ENCODE results near the gene NCOA4.
"Not testable (repeated sequence)": the region's sequence is repeated elsewhere in the genome, so short reads cannot be mapped to it uniquely, and the experiment has no call there.

Gene NCOA4

DNA sequence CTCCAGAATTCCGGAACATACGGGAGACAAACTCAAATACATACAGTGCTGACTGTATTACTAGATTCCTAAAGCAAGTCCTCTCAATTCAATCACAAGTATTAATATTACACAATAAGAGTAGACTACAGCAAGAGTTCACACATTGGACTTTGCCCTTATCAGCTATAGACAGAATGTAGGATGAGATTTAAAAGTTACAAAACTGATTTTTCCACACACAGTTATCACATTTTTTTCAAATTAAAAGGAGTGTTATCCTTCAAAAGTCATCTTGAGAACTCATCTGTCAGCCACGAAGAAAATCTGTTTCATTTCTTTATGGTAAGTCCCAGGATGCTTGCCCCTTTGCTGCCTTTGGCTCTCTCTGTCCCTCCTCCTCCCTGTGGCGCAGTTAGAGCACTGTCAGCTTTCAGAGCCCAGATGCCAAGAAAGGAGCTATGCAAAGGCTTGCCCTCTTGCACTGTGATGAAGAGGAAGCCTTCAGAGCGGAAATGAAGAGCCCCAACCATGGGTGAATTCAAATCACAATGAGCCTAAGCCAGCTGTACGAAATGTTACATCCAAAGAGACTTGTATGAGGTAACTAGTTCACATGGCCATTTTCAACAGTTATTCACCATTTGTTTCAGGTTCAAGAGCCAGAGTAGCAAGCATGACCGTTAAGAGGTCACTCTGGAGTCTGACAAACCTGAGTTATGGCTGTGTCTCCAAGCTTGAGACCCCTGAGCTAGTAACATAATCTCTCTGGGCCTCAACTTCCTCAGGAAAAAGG lies 10.7 kb downstream of the NCOA4 start:
- no peak for DNase-seq (ENCODE audit: low read depth in 2 of 2)

DNA sequence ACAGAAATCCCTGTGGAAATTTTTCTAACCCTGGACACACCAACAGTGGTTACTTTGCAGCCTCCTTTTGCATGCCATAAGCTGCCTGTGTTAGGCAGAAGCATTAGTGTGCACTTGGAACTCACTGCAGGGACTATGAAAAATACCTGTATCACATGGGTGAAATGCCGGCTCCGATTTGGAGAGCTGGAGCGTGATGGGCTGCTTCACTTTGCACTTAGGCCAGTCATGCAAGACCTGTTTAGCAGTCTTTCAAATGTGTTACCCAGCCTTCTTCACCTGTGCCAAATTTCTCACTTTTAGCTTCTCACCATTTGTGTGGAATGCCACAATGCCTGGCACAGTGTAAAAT lies 11.3 kb downstream of the NCOA4 start:
- no peak for DNase-seq (ENCODE audit: low read depth in 2 of 2)

- DNase-seq (ENCODE audit: low read depth in 2 of 2), result no peak
These were observed 11.8 kb downstream of the NCOA4 start for GRCh38 chr10:46018453-46019176.

- no peak for DNase-seq (ENCODE audit: low read depth in 2 of 2)
These were observed 12.7 kb downstream of the NCOA4 start for GRCh38 chr10:46017733-46018132.

- DNase-seq (ENCODE audit: low read depth in 2 of 2), result no peak
These were observed 13.6 kb downstream of the NCOA4 start for GRCh38 chr10:46016811-46017210.

DNA sequence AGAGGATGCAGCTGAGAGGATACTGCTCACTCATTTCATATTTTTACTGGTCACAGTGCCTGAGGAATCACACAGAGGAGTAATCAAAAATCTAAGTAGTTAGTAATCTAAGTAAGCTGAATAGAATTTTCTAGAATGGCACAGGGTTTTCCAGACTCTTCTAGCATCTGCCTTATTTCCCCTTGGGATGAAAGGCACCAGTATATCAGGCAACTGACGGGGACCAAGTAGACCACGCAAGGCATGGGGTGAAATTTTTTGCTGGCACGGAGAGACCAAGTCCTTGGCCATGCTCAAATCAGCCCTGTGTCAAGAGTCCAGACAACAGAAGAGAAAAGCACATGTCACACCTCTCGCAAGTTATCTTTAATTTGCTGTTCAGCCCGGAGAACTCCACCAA lies 14.2 kb downstream of the NCOA4 start:
- no peak for DNase-seq (ENCODE audit: low read depth in 2 of 2)

GRCh38 chr10:46014683-46015405 lies 15.6 kb downstream of the NCOA4 start:
- no peak for DNase-seq (ENCODE audit: low read depth in 2 of 2)

DNA sequence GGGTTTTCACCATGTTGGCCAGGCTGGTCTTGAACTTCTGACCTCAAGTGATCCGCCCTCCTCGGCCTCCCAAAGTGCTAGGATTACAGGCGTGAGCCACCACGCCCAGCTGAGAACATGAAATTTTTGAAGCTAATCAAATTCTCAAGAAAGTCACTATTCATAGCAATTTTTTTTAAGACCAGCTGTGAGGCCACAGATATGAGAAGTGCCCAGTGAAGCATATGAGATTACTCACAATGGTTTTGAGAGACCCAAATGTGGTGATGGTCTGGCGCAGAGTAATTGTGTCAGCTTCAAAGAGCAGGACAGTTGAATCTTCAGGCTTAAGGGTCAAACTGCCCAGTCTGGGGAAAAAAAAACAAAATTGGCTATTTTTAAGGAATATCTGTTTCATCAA lies 16.2 kb downstream of the NCOA4 start:
- no peak for DNase-seq (ENCODE audit: low read depth in 2 of 2)

DNA sequence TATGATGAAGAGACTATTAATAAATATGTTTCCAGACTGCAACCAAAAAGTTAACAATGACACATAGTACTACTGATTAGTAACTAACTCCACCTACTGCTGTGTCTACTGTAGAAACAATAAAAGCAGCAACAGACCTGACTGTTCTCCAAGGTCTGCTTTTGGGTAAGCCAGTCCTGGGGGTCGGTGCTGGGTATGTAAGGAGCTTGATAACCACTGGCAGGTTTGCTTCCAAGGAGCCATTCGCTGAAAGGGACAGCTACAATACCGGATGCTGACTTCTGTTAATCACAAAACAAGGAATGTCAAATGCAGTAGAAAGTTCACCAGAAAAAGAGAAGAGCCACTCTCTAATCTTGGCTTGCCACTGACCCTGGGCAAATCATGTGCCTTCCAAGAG lies 17.7 kb downstream of the NCOA4 start:
- DNase-seq (ENCODE audit: low read depth in 2 of 2), result no peak

DNA sequence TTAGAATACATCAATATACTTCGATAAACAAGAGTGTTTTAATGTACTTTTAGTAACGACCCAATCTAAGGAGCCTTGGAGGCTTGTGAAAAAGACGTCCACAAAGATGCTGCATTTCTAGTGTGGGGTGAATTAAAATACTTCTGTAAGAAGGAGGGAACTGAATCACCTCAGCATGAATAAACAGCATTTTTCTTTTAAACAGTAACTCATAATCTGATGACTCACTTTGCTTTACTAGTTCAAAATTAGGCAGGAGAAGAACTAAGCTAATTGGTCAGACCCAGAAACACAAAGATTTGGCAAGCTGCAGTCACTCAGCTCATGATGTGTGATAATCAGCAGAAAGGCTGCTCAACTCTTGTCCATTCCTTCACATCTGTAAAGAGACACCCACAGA lies 24.2 kb downstream of the NCOA4 start:
- no peak for DNase-seq (ENCODE audit: low read depth in 2 of 2)

DNA sequence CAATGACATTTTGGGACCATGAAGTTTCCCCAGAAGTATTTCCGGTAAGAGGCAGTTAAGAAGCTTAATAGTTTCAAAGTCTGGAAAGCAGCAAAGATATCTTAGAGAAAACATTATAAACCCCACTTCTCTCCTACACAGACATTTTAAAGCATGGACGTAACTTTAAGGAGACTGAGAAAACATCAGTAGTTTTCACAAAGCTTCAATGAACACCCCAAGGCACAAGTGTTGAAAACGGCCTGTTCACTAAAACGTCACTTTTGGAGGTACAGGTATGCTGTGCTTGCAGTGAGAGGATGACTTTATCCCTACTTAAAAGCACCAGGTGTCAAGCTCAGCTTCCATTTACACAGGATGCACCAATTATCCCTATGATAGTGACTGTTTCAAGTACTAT lies 25.0 kb downstream of the NCOA4 start:
- DNase-seq (ENCODE audit: low read depth in 2 of 2), result no peak

DNA sequence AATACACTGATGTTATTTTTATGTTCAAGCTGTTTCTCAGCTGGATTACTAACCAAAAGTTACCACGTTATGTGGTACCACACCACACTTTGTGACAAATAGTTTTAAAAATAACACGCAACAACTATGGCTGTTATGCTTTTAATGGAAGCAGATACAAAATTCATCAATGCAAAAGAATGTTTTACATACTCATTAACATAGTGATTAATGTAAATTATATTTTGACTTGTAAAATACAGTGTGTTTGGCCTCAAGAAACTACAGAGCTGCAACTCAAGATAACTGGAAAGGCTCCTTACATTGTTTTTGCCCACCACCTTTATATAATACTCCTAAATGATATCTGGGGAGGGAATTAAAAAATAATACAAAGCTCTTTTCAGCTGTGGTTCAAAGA lies 25.5 kb downstream of the NCOA4 start:
- DNase-seq (ENCODE audit: low read depth in 2 of 2), result no peak

GRCh38 chr10:46002916-46003693 lies 27.3 kb downstream of the NCOA4 start:
- no peak for DNase-seq (ENCODE audit: low read depth in 2 of 2)

GRCh38 chr10:46002189-46002687 lies 28.2 kb downstream of the NCOA4 start:
- not testable (repeated sequence) for DNase-seq (ENCODE audit: low read depth in 2 of 2)

DNA sequence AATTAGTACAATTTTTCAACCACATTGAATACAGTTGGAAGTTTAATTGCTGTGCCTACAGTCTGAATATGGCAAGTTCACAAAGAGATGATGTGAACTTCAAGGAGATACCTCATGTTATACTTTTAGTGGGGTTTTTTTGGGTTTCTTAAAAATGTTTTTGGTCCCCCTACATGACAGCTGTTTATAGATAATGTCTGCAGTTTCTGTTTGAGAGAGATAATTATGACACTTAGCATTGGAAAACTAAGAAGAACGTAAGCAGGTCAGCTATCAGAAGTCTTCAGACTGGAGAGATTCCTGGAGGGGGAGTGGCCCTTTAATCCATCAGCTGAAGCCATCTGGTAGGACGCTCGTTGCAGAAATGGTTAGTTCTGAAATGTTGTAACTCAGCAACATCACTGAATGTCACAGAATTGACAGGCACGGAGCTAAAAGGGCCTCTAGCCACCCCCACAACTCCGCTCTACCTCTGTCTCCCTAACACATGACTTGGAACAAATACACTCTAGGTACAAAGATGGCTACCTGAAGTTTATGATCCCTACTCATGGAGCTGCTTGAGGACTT lies 29.2 kb downstream of the NCOA4 start:
- no peak for DNase-seq (ENCODE audit: low read depth in 2 of 2)

GRCh38 chr10:46000538-46000937 lies 29.9 kb downstream of the NCOA4 start:
- DNase-seq (ENCODE audit: low read depth in 2 of 2), result no peak

DNA sequence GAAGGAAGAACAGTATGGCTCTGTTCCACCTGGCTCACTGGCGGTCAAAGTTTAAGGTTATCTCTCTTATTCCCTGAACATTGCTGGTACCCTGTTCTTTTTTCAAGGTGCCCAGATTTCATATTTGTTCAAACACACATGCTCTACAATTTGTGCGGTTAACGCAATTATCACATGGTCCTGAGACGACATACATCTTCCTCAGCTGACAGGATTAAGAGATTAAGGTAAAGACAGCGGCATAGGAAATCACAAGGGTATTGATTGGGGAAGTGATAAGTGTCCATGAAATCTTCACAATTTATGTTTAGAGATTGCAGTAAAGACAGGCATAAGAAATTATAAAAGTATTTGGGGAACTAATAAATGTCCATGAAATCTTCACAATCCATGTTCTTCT lies 30.5 kb downstream of the NCOA4 start:
- DNase-seq (ENCODE audit: low read depth in 2 of 2), result not testable (repeated sequence)

DNA sequence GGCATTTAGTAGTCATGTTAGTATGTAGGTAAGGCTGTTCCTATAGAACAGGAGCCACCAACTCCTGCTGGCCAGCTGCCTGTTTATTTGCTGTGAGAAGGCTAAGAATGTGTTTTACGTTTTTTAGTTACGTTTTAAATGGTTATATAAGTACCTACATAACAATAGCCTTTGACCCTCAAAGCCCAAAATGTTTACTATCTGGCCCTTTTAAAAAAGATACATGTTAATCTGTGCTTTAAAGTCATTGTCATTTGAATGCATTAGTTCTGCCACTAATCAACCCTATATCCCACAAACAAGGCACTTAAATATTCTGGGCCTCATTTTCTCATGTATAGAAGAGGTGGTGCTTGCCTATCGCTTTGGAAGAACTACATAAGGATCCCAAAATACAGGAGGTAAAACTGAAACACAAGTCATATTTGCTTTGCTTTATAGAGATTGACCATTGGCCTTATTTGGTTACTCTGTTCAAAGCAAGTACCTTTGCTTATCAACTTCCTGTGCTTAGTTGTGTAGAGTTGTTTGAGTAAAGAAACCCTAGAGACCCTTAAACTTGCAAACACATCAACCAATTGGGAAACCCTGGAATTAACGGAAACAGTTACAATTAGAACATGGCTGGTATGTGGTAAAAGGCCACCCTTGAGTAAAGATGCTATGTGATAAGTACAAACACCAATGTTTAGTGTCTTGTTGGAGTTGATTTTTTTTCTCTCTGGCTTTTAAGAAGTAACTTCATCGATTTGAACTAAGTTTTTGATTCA lies 32.2 kb downstream of the NCOA4 start:
- no peak for DNase-seq (ENCODE audit: low read depth in 2 of 2)

DNA sequence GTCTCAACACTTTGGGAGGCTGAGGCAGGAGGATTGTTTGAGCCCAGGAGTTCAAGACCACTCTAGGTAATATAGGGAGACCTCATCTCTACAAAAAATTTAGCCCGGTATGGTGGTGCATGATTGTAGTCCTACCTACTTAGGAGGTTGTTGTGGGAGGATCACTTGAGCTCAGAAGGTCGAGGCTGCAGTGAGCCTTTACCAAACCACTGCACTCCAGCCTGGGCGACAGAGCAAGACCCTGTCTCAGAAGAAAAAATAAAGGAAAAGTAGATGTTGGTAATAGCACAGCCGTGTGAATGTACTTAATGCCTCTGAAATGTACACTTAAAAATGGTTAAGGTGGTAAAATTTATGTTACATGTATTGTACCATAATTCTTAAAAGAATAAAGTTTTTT lies 32.9 kb downstream of the NCOA4 start:
- DNase-seq (ENCODE audit: low read depth in 2 of 2), result no peak

- DNase-seq (ENCODE audit: low read depth in 2 of 2), result not testable (repeated sequence)
These were observed 44.8 kb downstream of the NCOA4 start for GRCh38 chr10:45985590-45985989.

DNA sequence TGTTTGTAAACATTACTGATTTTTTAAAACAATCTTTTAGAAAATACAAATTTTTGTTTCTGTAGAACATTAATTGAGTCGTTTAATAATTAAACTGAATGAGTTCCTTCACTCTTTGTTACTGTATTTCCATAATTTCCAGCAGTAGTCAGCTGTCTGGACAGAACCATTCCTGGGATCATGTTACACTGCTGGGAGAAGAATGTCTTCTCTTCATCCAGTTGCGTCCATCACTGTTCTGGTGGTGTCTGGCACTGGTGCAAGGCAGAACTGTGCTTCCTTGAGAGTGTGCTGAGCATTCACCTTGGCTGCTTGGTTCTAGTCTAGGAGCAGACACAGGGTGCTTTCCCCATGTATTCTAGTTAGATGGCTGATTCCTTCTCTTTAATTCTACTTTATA lies 46.0 kb downstream of the NCOA4 start:
- not testable (repeated sequence) for DNase-seq (ENCODE audit: low read depth in 2 of 2)
